Measurements from ENCODE around the gene LRCOL1. TPM values are rescaled to one million over a fixed set of nuclear protein-coding genes. Genes with fewer than 3 reads are reported as not detected.

Gene LRCOL1
- polyA plus RNA-seq, 3 donors: not detected

DNA sequence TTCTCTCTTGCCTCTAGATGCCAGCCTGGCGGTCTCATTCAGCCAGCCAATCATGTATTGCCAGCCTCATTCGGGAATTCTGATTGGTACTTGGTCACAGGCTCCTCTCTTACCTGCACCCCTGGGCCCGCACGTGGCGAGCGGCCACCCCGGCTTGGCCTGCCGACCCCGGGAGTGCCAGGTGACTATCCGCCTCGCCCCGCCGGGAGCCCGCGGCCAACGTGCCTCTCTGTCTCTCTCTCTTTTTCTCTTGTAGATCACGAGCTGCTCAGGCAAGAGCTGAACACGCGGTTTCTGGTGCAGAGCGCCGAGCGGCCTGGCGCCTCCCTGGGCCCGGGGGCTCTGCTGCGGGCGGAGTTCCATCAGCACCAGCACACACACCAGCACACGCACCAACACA is 39.3 kb downstream of the LRCOL1 start:
- TF ChIP-seq, protein P1, sequence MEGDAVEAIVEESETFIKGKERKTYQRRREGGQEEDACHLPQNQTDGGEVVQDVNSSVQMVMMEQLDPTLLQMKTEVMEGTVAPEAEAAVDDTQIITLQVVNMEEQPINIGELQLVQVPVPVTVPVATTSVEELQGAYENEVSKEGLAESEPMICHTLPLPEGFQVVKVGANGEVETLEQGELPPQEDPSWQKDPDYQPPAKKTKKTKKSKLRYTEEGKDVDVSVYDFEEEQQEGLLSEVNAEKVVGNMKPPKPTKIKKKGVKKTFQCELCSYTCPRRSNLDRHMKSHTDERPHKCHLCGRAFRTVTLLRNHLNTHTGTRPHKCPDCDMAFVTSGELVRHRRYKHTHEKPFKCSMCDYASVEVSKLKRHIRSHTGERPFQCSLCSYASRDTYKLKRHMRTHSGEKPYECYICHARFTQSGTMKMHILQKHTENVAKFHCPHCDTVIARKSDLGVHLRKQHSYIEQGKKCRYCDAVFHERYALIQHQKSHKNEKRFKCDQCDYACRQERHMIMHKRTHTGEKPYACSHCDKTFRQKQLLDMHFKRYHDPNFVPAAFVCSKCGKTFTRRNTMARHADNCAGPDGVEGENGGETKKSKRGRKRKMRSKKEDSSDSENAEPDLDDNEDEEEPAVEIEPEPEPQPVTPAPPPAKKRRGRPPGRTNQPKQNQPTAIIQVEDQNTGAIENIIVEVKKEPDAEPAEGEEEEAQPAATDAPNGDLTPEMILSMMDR (IDR thresholded peaks at IDR 0.05): no peak
- WGBS (ENCODE audit: insufficient coverage): 97% methylated on average over 25 of the region's 27 CpGs
- Histone ChIP-seq H3K79me2 (ENCODE audit: insufficient read depth, low read length) (no peaks in the 10 kb centered on the region), H3K4me2 (replicated peaks; ENCODE audit: extremely low read depth, low read length, poor library complexity, severe bottlenecking) (no peak overlapping the region), H3K9ac (ENCODE audit: insufficient read depth, low read length, poor library complexity, severe bottlenecking) (no peak overlapping the region), H3K27ac (ENCODE audit: low read depth in 1 of 2, low read length in 2 of 2) (no peak overlapping the region), H3K4me3 (replicated peaks in 1 of 3; ENCODE audit: low read depth in 2 of 3, low read length in 3 of 3) (no peak overlapping the region), H3K27me3 (ENCODE audit: control insufficient read depth in 2 of 2, insufficient read depth in 2 of 2, low read length in 2 of 2) (no peaks in the 10 kb centered on the region), H3K4me1 (ENCODE audit: control insufficient read depth in 1 of 2, insufficient read depth in 2 of 2, low read length in 2 of 2) (no peaks in the 10 kb centered on the region), H3K36me3 (replicated peaks in 1 of 2; ENCODE audit: control insufficient read depth in 1 of 2, insufficient read depth in 2 of 2, low read length in 2 of 2) (peaks cover 39 to 40% of the 10 kb centered on the region in 2 donors), H4K20me1 (ENCODE audit: insufficient read depth, low read length) (no peaks in the 10 kb centered on the region), H2AFZ (ENCODE audit: insufficient read depth, low read depth, low read length, poor library complexity, severe bottlenecking) (no peak overlapping the region), H3K9me3 (replicated peaks in 1 of 2; ENCODE audit: control insufficient read depth in 1 of 2, insufficient read depth in 1 of 2, low read length in 2 of 2) (no peaks in the 10 kb centered on the region)
- no peaks in the 10 kb centered on the region for H3K9me3 Mint-ChIP-seq
- no peak for DNase-seq
- H3K4me1 Mint-ChIP-seq: no peaks in the 10 kb centered on the region
- peaks cover 0 to 1% (median 0%) of the 10 kb centered on the region in 3 donors for H3K27me3 Mint-ChIP-seq (ENCODE audit: low read depth in 3 of 3)
- no peak overlapping the region for H3K4me3 Mint-ChIP-seq
- H3K36me3 Mint-ChIP-seq: peaks cover 15 to 51% of the 10 kb centered on the region in 2 donors
- intact Hi-C loops (cut with micrococcal nuclease): no loop called here
- no peak overlapping the region for H3K27ac Mint-ChIP-seq

DNA sequence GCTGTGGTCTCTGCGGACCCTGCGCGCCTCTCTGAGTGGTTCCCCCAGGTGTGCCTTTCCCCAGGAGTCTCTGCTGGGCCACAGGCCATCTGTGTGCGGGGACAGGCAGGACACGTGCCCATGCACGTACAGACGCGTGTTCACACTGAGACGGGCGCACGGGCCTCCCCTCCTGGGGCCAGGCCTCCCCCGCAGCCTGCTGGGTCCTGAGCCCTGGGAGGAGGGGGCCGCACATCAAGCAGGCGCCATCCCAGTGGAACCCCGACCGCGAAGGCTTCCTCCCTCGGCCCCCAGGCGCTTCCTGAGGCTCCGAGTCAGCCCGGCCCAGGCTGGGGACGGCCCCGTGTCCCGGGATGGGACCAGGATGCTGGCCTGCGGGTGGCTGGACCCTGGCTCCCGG is 39.7 kb downstream of the LRCOL1 start:
- Mint-ChIP-seq H3K27ac (no peak overlapping the region), H3K36me3 (peaks cover 17 to 52% of the 10 kb centered on the region in 2 donors), H3K27me3 (ENCODE audit: low read depth in 3 of 3) (peaks cover 0 to 1% (median 0%) of the 10 kb centered on the region in 3 donors), H3K9me3 (no peaks in the 10 kb centered on the region), H3K4me3 (no peak overlapping the region), H3K4me1 (no peaks in the 10 kb centered on the region)
- TF ChIP-seq, protein P1 (IDR thresholded peaks at IDR 0.05): no peak
- no peak for DNase-seq
- Histone ChIP-seq H3K79me2 (ENCODE audit: insufficient read depth, low read length) (no peaks in the 10 kb centered on the region), H2AFZ (ENCODE audit: insufficient read depth, low read depth, low read length, poor library complexity, severe bottlenecking) (no peak overlapping the region), H3K4me2 (replicated peaks; ENCODE audit: extremely low read depth, low read length, poor library complexity, severe bottlenecking) (no peak overlapping the region), H3K36me3 (replicated peaks in 1 of 2; ENCODE audit: control insufficient read depth in 1 of 2, insufficient read depth in 2 of 2, low read length in 2 of 2) (peaks cover 39 to 41% of the 10 kb centered on the region in 2 donors), H3K9me3 (replicated peaks in 1 of 2; ENCODE audit: control insufficient read depth in 1 of 2, insufficient read depth in 1 of 2, low read length in 2 of 2) (no peaks in the 10 kb centered on the region), H3K4me3 (replicated peaks in 1 of 3; ENCODE audit: low read depth in 2 of 3, low read length in 3 of 3) (no peak overlapping the region), H3K27me3 (ENCODE audit: control insufficient read depth in 2 of 2, insufficient read depth in 2 of 2, low read length in 2 of 2) (no peaks in the 10 kb centered on the region), H3K4me1 (ENCODE audit: control insufficient read depth in 1 of 2, insufficient read depth in 2 of 2, low read length in 2 of 2) (no peaks in the 10 kb centered on the region), H4K20me1 (ENCODE audit: insufficient read depth, low read length) (no peaks in the 10 kb centered on the region), H3K9ac (ENCODE audit: insufficient read depth, low read length, poor library complexity, severe bottlenecking) (no peak overlapping the region), H3K27ac (ENCODE audit: low read depth in 1 of 2, low read length in 2 of 2) (no peak overlapping the region)
- 97% methylated on average over 25 of the region's 26 CpGs for WGBS (ENCODE audit: insufficient coverage)
- intact Hi-C loops (cut with micrococcal nuclease): no loop called here
